ENCODE results near the gene ALG14. TPM values are rescaled to one million over a fixed set of nuclear protein-coding genes. Genes with fewer than 3 reads are reported as not detected.
A peak's percentile ranks its signal among the peaks of the same experiment; 100 is the strongest.
"Not testable (repeated sequence)": the region's sequence is repeated elsewhere in the genome, so short reads cannot be mapped to it uniquely, and the experiment has no call there.

ALG14 gene
- total RNA-seq, 1 donor from 2014 or later, result 0.74 TPM

DNA sequence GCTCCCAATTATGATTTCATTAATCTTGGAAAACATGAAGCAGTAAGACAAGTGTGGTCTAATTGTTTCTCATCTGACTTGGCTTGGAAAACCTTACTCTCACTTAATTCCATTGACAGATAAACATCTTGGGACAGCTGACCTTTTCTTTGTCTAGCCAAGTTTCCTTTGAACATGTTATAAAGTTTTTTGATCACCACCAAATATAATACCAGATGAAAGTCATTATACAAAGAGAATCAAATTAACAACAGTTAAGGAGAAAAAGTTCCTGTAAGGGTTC, 50.2 kb downstream of the ALG14 start:
- no peaks in the 10 kb centered on the region for H3K27me3 ChIP-seq
- peaks cover 32% of the 10 kb centered on the region for H3K4me1 ChIP-seq
- no peaks in the 10 kb centered on the region for H3K36me3 ChIP-seq
- H3K9me3 ChIP-seq, result no peaks in the 10 kb centered on the region
- H3K4me3 ChIP-seq, result no peak overlapping the region
- intact Hi-C loops (cut with DNase I), result no loop called here
- no peak for DNase-seq (ENCODE audit: extremely low spot score in 2 of 2)
- peak overlapping the region; percentile 73 for H3K27ac ChIP-seq
- TF ChIP-seq, protein P1, sequence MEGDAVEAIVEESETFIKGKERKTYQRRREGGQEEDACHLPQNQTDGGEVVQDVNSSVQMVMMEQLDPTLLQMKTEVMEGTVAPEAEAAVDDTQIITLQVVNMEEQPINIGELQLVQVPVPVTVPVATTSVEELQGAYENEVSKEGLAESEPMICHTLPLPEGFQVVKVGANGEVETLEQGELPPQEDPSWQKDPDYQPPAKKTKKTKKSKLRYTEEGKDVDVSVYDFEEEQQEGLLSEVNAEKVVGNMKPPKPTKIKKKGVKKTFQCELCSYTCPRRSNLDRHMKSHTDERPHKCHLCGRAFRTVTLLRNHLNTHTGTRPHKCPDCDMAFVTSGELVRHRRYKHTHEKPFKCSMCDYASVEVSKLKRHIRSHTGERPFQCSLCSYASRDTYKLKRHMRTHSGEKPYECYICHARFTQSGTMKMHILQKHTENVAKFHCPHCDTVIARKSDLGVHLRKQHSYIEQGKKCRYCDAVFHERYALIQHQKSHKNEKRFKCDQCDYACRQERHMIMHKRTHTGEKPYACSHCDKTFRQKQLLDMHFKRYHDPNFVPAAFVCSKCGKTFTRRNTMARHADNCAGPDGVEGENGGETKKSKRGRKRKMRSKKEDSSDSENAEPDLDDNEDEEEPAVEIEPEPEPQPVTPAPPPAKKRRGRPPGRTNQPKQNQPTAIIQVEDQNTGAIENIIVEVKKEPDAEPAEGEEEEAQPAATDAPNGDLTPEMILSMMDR (IDR thresholded peaks at IDR 0.05), result no peak
- TF ChIP-seq POLR2AphosphoS5 (IDR thresholded peaks at IDR 0.05; ENCODE audit: insufficient read depth in 1 of 2, low read depth in 1 of 2) (no peak), POLR2A (IDR thresholded peaks at IDR 0.05) (no peak)

DNA sequence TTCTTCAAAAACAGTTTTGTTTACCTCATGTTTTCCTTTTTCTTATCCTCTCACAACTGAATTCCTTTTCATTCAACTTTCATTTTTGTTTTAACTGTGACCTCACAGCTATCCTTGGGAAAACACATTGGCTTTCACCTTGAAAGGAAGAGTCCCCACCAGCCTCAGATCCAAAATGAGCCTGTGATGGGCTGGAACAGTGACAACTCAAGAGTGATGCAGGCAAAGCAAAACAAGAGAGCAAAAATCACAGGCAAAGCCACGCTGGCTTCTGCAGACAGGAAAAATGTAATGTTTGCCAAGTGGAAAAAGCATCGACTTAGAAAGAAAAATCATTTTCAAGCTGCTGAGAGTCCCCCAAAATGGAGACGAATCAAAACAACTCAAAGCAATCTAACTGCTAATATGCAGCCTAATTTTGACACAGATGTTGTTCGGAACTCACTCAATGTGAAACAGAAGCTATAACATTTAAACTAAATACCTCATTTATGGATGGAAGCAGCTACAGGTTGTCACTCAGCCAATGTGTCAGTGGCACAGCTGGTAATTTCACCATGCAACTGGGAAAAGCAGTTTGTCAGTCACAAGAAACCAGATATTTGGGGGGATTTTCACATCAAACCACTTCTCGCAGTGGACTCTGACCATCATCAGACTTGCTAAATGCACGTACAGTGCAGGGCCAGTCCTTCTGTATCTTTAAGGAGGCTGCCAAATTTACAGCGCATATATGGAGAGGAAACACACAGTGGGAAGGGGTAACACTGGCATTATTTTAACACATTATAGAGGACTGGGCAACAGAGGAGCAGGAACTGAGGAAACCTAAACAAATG, 50.7 kb downstream of the ALG14 start:
- intact Hi-C loops (cut with DNase I), result no loop called here
- no peaks in the 10 kb centered on the region for H3K36me3 ChIP-seq
- no peaks in the 10 kb centered on the region for H3K27me3 ChIP-seq
- no peak for TF ChIP-seq POLR2A (IDR thresholded peaks at IDR 0.05)
- TF ChIP-seq, protein P1 (IDR thresholded peaks at IDR 0.05), result no peak
- no peak for TF ChIP-seq POLR2AphosphoS5 (IDR thresholded peaks at IDR 0.05; ENCODE audit: insufficient read depth in 1 of 2, low read depth in 1 of 2)
- H3K27ac ChIP-seq, result peak overlapping the region; percentile 73
- peaks cover 32% of the 10 kb centered on the region for H3K4me1 ChIP-seq
- no peak for DNase-seq (ENCODE audit: extremely low spot score in 2 of 2)
- H3K9me3 ChIP-seq, result no peaks in the 10 kb centered on the region
- H3K4me3 ChIP-seq, result peak overlapping the region; percentile 10 to 24

DNA sequence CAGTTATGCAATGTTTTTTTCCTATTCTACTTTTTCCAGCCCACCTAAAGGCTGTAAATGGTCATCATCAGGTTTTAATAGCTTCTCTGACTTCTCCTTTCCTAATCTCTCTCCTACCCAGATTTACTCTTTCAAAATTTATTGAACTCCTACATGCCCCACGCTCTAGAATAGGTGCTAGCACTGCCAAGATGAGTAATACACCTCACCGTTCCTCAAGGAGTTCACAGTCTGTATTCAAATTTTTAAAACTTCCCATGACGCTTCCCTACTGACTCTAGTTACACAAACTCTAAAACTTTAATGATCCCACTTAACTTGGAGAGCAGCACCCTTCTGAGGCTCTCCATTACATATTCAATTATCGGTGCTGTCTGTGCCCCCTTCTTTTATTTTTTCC, 51.6 kb downstream of the ALG14 start:
- no peak for DNase-seq (ENCODE audit: extremely low spot score in 2 of 2)
- intact Hi-C loops (cut with DNase I), result no loop called here
- H3K4me1 ChIP-seq, result peaks cover 32% of the 10 kb centered on the region
- no peaks in the 10 kb centered on the region for H3K9me3 ChIP-seq
- H3K27me3 ChIP-seq, result no peaks in the 10 kb centered on the region
- no peaks in the 10 kb centered on the region for H3K36me3 ChIP-seq
- H3K27ac ChIP-seq, result peak overlapping the region; percentile 73
- peak overlapping the region in 1 of 2 donors; percentile 24 for H3K4me3 ChIP-seq
- TF ChIP-seq, protein P1 (IDR thresholded peaks at IDR 0.05), result no peak
- TF ChIP-seq POLR2A (IDR thresholded peaks at IDR 0.05), result no peak

DNA sequence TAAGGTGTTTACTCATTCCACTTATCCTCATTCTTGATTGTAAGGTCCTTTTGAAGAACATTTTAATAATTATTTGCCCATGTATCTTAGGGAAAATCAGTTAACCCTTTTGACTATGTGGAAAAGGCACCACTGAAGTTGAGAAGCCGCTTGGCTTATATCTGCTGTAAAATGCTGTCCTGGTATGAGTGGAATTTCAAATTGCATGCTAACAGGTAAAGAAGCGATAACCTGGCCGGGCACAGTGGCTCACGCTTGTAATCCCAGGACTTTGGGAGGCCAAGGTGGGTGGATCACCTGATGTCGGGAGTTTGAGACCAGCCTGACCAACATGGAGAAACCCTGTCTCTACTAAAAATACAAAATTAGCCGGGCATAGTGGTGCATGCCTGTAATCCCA, 53.3 kb downstream of the ALG14 start:
- H3K4me3 ChIP-seq; DNase-seq (ENCODE audit: extremely low spot score in 2 of 2); H3K27ac ChIP-seq; H3K36me3 ChIP-seq; H3K27me3 ChIP-seq; H3K9me3 ChIP-seq: not testable (repeated sequence)
- intact Hi-C loops (cut with DNase I), result loop anchor here (5.0 kb wide), 1 partner anchor 92 kb away; the partner anchor contains the start of gene CNN3
- peaks cover 39% of the 10 kb centered on the region for H3K4me1 ChIP-seq

DNA sequence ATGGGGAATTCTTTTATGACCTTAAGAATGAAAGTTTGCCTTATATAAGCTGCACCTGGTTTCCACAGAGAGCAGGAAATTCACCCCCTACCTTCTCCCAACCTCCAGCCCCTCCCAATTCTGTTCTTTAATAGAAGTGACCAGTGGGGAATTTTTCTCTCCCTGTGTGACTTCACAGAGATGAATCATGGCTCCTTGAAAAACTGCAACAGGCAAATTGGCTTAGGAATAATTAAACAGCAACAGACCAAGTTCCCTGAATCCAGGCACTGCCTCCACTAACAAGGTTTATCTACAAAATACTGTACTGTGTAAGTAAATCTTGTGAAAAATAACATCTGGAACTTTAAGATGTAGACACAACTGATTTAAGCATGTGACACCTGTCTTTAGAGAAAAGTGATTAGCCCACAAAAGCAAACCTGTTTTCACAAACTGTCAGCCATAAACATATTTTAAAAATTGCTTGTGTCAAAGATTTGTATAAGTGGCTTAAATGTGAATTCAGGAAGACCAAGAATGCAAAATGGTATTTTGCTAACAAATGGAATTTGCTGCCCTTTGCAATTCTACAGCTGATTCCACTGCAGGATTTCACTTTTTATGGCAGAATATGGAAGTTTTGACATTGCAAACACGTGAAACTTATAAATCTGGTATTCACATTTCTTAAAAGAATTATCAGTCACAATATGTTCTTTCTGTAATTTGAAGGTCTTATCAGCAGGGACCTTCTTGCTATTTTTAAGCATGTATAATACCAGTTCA, 54.0 kb downstream of the ALG14 start:
- Histone ChIP-seq H3K4me1 (peaks cover 41% of the 10 kb centered on the region), H3K27ac (no peak overlapping the region), H3K4me3 (no peak overlapping the region), H3K9me3 (no peaks in the 10 kb centered on the region), H3K27me3 (no peaks in the 10 kb centered on the region), H3K36me3 (no peaks in the 10 kb centered on the region)
- intact Hi-C loops (cut with DNase I), result loop anchor here (5.0 kb wide), 1 partner anchor 91 kb away; the partner anchor contains the start of gene CNN3
- no peak for DNase-seq (ENCODE audit: extremely low spot score in 2 of 2)
- no peak for TF ChIP-seq POLR2AphosphoS5 (IDR thresholded peaks at IDR 0.05; ENCODE audit: insufficient read depth in 1 of 2, low read depth in 1 of 2)

DNA sequence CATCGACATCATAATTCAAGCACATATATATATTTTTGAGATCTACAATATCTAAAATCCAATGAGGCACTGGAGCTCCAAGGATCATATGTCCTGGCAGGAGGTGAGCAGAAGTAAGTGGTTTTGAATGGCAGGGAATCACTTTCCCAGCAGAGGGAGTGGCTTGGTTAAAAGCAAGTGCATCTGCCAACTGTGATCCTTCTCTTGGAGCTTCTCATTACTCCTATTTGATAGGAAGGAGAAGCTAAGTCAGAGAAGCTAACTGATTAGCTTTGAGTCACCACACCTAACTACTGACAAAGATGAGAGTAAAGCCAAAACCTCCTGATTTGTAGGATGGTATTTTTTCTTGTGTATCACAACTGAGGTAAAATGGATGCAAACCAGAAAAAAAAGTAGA, 55.0 kb downstream of the ALG14 start:
- H3K4me1 ChIP-seq, result peaks cover 47% of the 10 kb centered on the region
- no peak overlapping the region for H3K27ac ChIP-seq

More for the DNA sequence above, 55.0 kb downstream of the ALG14 start:
- intact Hi-C loops (cut with DNase I), result loop anchor here (5.0 kb wide), 1 partner anchor 90 kb away; the partner anchor contains the start of gene CNN3
- H3K36me3 ChIP-seq, result no peaks in the 10 kb centered on the region
- TF ChIP-seq POLR2A (IDR thresholded peaks at IDR 0.05) (no peak), POLR2AphosphoS5 (IDR thresholded peaks at IDR 0.05; ENCODE audit: insufficient read depth in 1 of 2, low read depth in 1 of 2) (no peak)
- TF ChIP-seq, protein P1 (IDR thresholded peaks at IDR 0.05), result no peak
- no peak for DNase-seq (ENCODE audit: extremely low spot score in 2 of 2)
- H3K27me3 ChIP-seq, result no peaks in the 10 kb centered on the region
- no peaks in the 10 kb centered on the region for H3K9me3 ChIP-seq
- H3K4me3 ChIP-seq, result no peak overlapping the region
